Measurements from ENCODE around the gene GCA. TPM values are rescaled to one million over a fixed set of nuclear protein-coding genes. Genes with fewer than 3 reads are reported as not detected.

The GCA gene
- total RNA-seq, 5 donors from 2014 or later (not counting 1 experiment from before 2014, with no cell fraction given) = 6.5 to 12.8 (median 10.0) TPM

GRCh38 chr2:162301151-162301804 lies 42.7 kb upstream of the GCA start:
- DNase-seq = peak in 32 of 35 experiments; percentile 8 to 78 (median 40)
- ChIA-PET CTCF (interaction anchor here (1.0 to 7.8 kb wide), 8 partner anchors 12 to 714 kb away, joined by 3 to 121 read pairs (median 4); partner anchors contain the start of gene IFIH1 (in 1 of the 2)), POLR2A (no interaction called here)
- Mint-ChIP-seq H3K27ac (no peak overlapping the region), H3K36me3 (peaks cover 8% of the 10 kb centered on the region), H3K27me3 (no peaks in the 10 kb centered on the region), H3K4me1 (peaks cover 0 to 5% (median 1%) of the 10 kb centered on the region in 3 donors), H3K4me3 (no peak overlapping the region), H3K9me3 (no peaks in the 10 kb centered on the region)
- no peaks in the 10 kb centered on the region for H3K27me3 ChIP-seq (replicated peaks in 1 of 2; ENCODE audit: control insufficient read depth in 2 of 2, extremely low read depth in 1 of 2, insufficient read depth in 2 of 2, low read length in 1 of 2)
- H3K36me3 ChIP-seq (ENCODE audit: control insufficient read depth in 2 of 2, extremely low read depth in 1 of 2, insufficient read depth in 1 of 2, low read length in 1 of 2) = peaks cover 0 to 16% of the 10 kb centered on the region in 2 donors
- WGBS (ENCODE audit: insufficient coverage) = 60% methylated on average over 1 of the region's 6 CpGs
- no peaks in the 10 kb centered on the region for H3K9me3 ChIP-seq
- no peak overlapping the region for H3K4me3 ChIP-seq (ENCODE audit: control insufficient read depth in 1 of 2, extremely low read depth in 1 of 2, low read length in 1 of 2)
- H3K4me1 ChIP-seq (ENCODE audit: control insufficient read depth in 1 of 2, extremely low read depth in 1 of 2, insufficient read depth in 2 of 2, low read length in 2 of 2) = no peaks in the 10 kb centered on the region
- no peak overlapping the region for H3K27ac ChIP-seq (ENCODE audit: low read length)
- peak; percentile 61 to 79 (median 68) for ATAC-seq (replicated peaks in 1 of 4)

DNA sequence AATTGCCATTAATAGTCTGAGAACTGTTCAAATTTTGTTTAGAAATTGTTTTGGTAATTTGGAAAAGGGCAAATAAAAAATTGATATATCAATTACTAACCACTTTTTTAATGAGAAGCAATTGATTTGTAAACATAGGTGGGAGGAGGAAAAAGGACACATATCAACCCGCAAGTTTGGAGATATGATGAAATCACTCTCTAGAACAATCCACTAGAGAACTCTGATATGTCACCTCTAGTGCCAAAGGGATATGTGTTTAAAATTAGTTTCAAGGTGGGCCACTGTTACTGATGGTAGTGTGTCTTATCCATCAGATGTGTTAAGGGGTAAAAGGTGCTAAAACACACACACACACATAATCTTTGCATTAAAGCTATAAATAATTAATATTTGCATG lies 42.1 kb upstream of the GCA start:
- H3K36me3 Mint-ChIP-seq = peaks cover 12% of the 10 kb centered on the region
- POLR2A ChIA-PET = interaction anchor here in 1 of 2 donors (0.6 kb wide), 1 partner anchor 49 kb away, joined by 3 read pairs; no protein-coding TSS in a partner anchor
- H3K27ac ChIP-seq (ENCODE audit: low read length) = no peak overlapping the region
- H3K4me1 Mint-ChIP-seq = peaks cover 0 to 4% (median 1%) of the 10 kb centered on the region in 3 donors
- CTCF ChIA-PET = interaction anchor here in 1 of 2 donors (1.2 to 7.8 kb wide), 4 partner anchors 11 to 81 kb away, joined by 3 to 121 read pairs (median 23); partner anchors contain the start of gene IFIH1
- H3K4me3 ChIP-seq (ENCODE audit: control insufficient read depth in 1 of 2, extremely low read depth in 1 of 2, low read length in 1 of 2) = no peak overlapping the region
- H3K27me3 ChIP-seq (replicated peaks in 1 of 2; ENCODE audit: control insufficient read depth in 2 of 2, extremely low read depth in 1 of 2, insufficient read depth in 2 of 2, low read length in 1 of 2) = no peaks in the 10 kb centered on the region
- H3K4me1 ChIP-seq (ENCODE audit: control insufficient read depth in 1 of 2, extremely low read depth in 1 of 2, insufficient read depth in 2 of 2, low read length in 2 of 2) = no peaks in the 10 kb centered on the region
- no peaks in the 10 kb centered on the region for H3K27me3 Mint-ChIP-seq
- no CpG with 5 or more reads among the region's 1 CpG for WGBS (ENCODE audit: insufficient coverage)
- H3K27ac Mint-ChIP-seq = no peak overlapping the region
- ATAC-seq (replicated peaks in 1 of 4) (no peak), DNase-seq (no peak)
- H3K9me3 Mint-ChIP-seq = no peaks in the 10 kb centered on the region
- peaks cover 0 to 19% of the 10 kb centered on the region in 2 donors for H3K36me3 ChIP-seq (ENCODE audit: control insufficient read depth in 2 of 2, extremely low read depth in 1 of 2, insufficient read depth in 1 of 2, low read length in 1 of 2)
- H3K9me3 ChIP-seq = no peaks in the 10 kb centered on the region
- no peak overlapping the region for H3K4me3 Mint-ChIP-seq

GRCh38 chr2:162305901-162306300 lies 38.0 kb upstream of the GCA start:
- Mint-ChIP-seq H3K4me3 (no peak overlapping the region), H3K36me3 (peaks cover 33% of the 10 kb centered on the region), H3K4me1 (peaks cover 6 to 20% (median 18%) of the 10 kb centered on the region in 3 donors), H3K27me3 (no peaks in the 10 kb centered on the region), H3K9me3 (no peaks in the 10 kb centered on the region), H3K27ac (no peak overlapping the region)
- no peak overlapping the region for H3K27ac ChIP-seq (ENCODE audit: low read length)
- H3K27me3 ChIP-seq (replicated peaks in 1 of 2; ENCODE audit: control insufficient read depth in 2 of 2, extremely low read depth in 1 of 2, insufficient read depth in 2 of 2, low read length in 1 of 2) = no peaks in the 10 kb centered on the region
- ATAC-seq (replicated peaks in 1 of 4) = no peak
- no peak for DNase-seq
- POLR2A ChIA-PET = no interaction called here
- H3K9me3 ChIP-seq = no peaks in the 10 kb centered on the region
- CTCF ChIA-PET = interaction anchor here (0.9 to 4.1 kb wide), 4 partner anchors 8 to 719 kb away, joined by 3 to 28 read pairs (median 8); partner anchors contain the start of gene IFIH1 (in 1 of the 2)
- no CpG with 5 or more reads among the region's 3 CpGs for WGBS (ENCODE audit: insufficient coverage)
- peaks cover 8 to 31% of the 10 kb centered on the region in 2 donors for H3K36me3 ChIP-seq (ENCODE audit: control insufficient read depth in 2 of 2, extremely low read depth in 1 of 2, insufficient read depth in 1 of 2, low read length in 1 of 2)
- no peak overlapping the region for H3K4me3 ChIP-seq (ENCODE audit: control insufficient read depth in 1 of 2, extremely low read depth in 1 of 2, low read length in 1 of 2)
- no peaks in the 10 kb centered on the region for H3K4me1 ChIP-seq (ENCODE audit: control insufficient read depth in 1 of 2, extremely low read depth in 1 of 2, insufficient read depth in 2 of 2, low read length in 2 of 2)

- CTCF ChIA-PET = interaction anchor here (0.5 to 1.8 kb wide), 5 partner anchors 9 to 1000 kb away, joined by 3 to 9 read pairs (median 3); partner anchors contain the start of gene IFIH1 (in 1 of the 2)
- DNase-seq (no peak), ATAC-seq (replicated peaks in 1 of 4) (peak in 1 of 4 experiments; percentile 18)
- no peaks in the 10 kb centered on the region for H3K27me3 Mint-ChIP-seq
- peak overlapping the region; percentile 4 to 44 for H3K27ac Mint-ChIP-seq
- H3K9me3 ChIP-seq = no peaks in the 10 kb centered on the region
- peaks cover 36% of the 10 kb centered on the region for H3K36me3 Mint-ChIP-seq
- no peak overlapping the region for H3K27ac ChIP-seq (ENCODE audit: low read length)
- POLR2A ChIA-PET = no interaction called here
- peaks cover 8 to 31% of the 10 kb centered on the region in 2 donors for H3K36me3 ChIP-seq (ENCODE audit: control insufficient read depth in 2 of 2, extremely low read depth in 1 of 2, insufficient read depth in 1 of 2, low read length in 1 of 2)
- 17% methylated on average over 1 of the region's 3 CpGs for WGBS (ENCODE audit: insufficient coverage)
- H3K4me3 Mint-ChIP-seq = no peak overlapping the region
- H3K9me3 Mint-ChIP-seq = no peaks in the 10 kb centered on the region
- no peaks in the 10 kb centered on the region for H3K27me3 ChIP-seq (replicated peaks in 1 of 2; ENCODE audit: control insufficient read depth in 2 of 2, extremely low read depth in 1 of 2, insufficient read depth in 2 of 2, low read length in 1 of 2)
- H3K4me1 ChIP-seq (ENCODE audit: control insufficient read depth in 1 of 2, extremely low read depth in 1 of 2, insufficient read depth in 2 of 2, low read length in 2 of 2) = no peaks in the 10 kb centered on the region
- no peak overlapping the region for H3K4me3 ChIP-seq (ENCODE audit: control insufficient read depth in 1 of 2, extremely low read depth in 1 of 2, low read length in 1 of 2)
- peaks cover 32 to 47% (median 45%) of the 10 kb centered on the region in 3 donors for H3K4me1 Mint-ChIP-seq
Measured at GRCh38 chr2:162308747-162309503, 35.0 kb upstream of the GCA start.

DNA sequence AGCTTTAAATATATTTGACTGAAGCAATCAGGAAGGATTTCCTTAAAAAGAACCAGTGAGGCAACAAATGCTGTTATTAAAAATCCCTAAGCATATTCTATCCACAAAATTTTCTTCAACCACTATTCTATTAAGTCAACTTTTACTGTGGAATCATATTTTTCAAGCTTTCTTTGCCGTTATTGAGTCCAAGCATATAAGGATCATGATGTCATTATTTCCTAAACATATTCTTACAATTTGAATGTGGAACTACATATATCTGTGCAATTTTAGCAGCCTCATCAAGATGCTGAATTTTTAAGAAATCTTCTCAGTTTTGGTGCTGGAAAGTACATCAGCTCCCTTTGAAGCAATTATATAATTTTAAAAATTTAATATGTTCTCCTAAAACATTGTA lies 31.1 kb upstream of the GCA start:
- Mint-ChIP-seq H3K27me3 (no peaks in the 10 kb centered on the region), H3K4me3 (no peak overlapping the region), H3K4me1 (peaks cover 68 to 77% (median 71%) of the 10 kb centered on the region in 3 donors), H3K9me3 (no peaks in the 10 kb centered on the region), H3K27ac (peak overlapping the region in 1 of 2 donors; percentile 36), H3K36me3 (peaks cover 30% of the 10 kb centered on the region)
- Histone ChIP-seq H3K27me3 (replicated peaks in 1 of 2; ENCODE audit: control insufficient read depth in 2 of 2, extremely low read depth in 1 of 2, insufficient read depth in 2 of 2, low read length in 1 of 2) (no peaks in the 10 kb centered on the region), H3K4me1 (ENCODE audit: control insufficient read depth in 1 of 2, extremely low read depth in 1 of 2, insufficient read depth in 2 of 2, low read length in 2 of 2) (peaks cover 9% of the 10 kb centered on the region in 2 experiments), H3K36me3 (ENCODE audit: control insufficient read depth in 2 of 2, extremely low read depth in 1 of 2, insufficient read depth in 1 of 2, low read length in 1 of 2) (peaks cover 5 to 18% of the 10 kb centered on the region in 2 donors), H3K4me3 (ENCODE audit: control insufficient read depth in 1 of 2, extremely low read depth in 1 of 2, low read length in 1 of 2) (no peak overlapping the region), H3K27ac (ENCODE audit: low read length) (no peak overlapping the region), H3K9me3 (no peaks in the 10 kb centered on the region)
- ATAC-seq (replicated peaks in 1 of 4) (no peak), DNase-seq (no peak)
- no CpG with 5 or more reads among the region's 1 CpG for WGBS (ENCODE audit: insufficient coverage)
- ChIA-PET CTCF (interaction anchor here (0.8 to 3.1 kb wide), 5 partner anchors 9 to 16 kb away, joined by 3 to 23 read pairs (median 4); no protein-coding TSS in a partner anchor), POLR2A (interaction anchor here in 1 of 2 donors (0.8 kb wide), 1 partner anchor 9 kb away, joined by 3 read pairs; no protein-coding TSS in a partner anchor)

- no peaks in the 10 kb centered on the region for H3K9me3 Mint-ChIP-seq
- ATAC-seq (replicated peaks in 1 of 4) (no peak), DNase-seq (no peak)
- WGBS (ENCODE audit: insufficient coverage) = no CpG with 5 or more reads among the region's 4 CpGs
- no peaks in the 10 kb centered on the region for H3K27me3 ChIP-seq (replicated peaks in 1 of 2; ENCODE audit: control insufficient read depth in 2 of 2, extremely low read depth in 1 of 2, insufficient read depth in 2 of 2, low read length in 1 of 2)
- H3K36me3 Mint-ChIP-seq = peaks cover 11% of the 10 kb centered on the region
- no peaks in the 10 kb centered on the region for H3K9me3 ChIP-seq
- peak overlapping the region; percentile 31 to 62 for H3K27ac Mint-ChIP-seq
- no peaks in the 10 kb centered on the region for H3K27me3 Mint-ChIP-seq
- no peak overlapping the region for H3K4me3 ChIP-seq (ENCODE audit: control insufficient read depth in 1 of 2, extremely low read depth in 1 of 2, low read length in 1 of 2)
- CTCF ChIA-PET = interaction anchor here (0.7 to 1.7 kb wide), 6 partner anchors 12 to 33 kb away, joined by 3 to 8 read pairs (median 4); no protein-coding TSS in a partner anchor
- no peak overlapping the region for H3K27ac ChIP-seq (ENCODE audit: low read length)
- H3K36me3 ChIP-seq (ENCODE audit: control insufficient read depth in 2 of 2, extremely low read depth in 1 of 2, insufficient read depth in 1 of 2, low read length in 1 of 2) = no peaks in the 10 kb centered on the region
- H3K4me1 ChIP-seq (ENCODE audit: control insufficient read depth in 1 of 2, extremely low read depth in 1 of 2, insufficient read depth in 2 of 2, low read length in 2 of 2) = peaks cover 15 to 18% of the 10 kb centered on the region in 2 experiments
- H3K4me1 Mint-ChIP-seq = peaks cover 79 to 87% (median 83%) of the 10 kb centered on the region in 3 donors
- H3K4me3 Mint-ChIP-seq = peak overlapping the region; percentile 94 to 98 (median 97)
- POLR2A ChIA-PET = interaction anchor here in 1 of 2 donors (0.7 kb wide), 1 partner anchor 14 kb away, joined by 3 read pairs; no protein-coding TSS in a partner anchor
Measured at GRCh38 chr2:162315938-162316337, 28.0 kb upstream of the GCA start.
